Amniotic epithelial cell (primary cell): Measurements from ENCODE around the gene ALKBH3.

Source experiments
- DNase-seq: peaks from one replicate; pipeline ENCODE4 v3.0.0-alpha.2; 2010; ENCODE audit warnings: low read depth

Gene ALKBH3

GRCh38 chr11:43922744-43923405 is 42.2 kb downstream of the ALKBH3 start:
- DNase-seq: no peak

- DNase-seq: peak; percentile 35
Observed at GRCh38 chr11:43923406-43924111, 42.9 kb downstream of the ALKBH3 start.

GRCh38 chr11:43924112-43924855 is 43.7 kb downstream of the ALKBH3 start:
- no peak for DNase-seq

- DNase-seq: no peak
Observed at GRCh38 chr11:43925063-43925931, 44.7 kb downstream of the ALKBH3 start.

- no peak for DNase-seq
Observed at GRCh38 chr11:43925932-43926505, 45.4 kb downstream of the ALKBH3 start.

GRCh38 chr11:43927070-43927469 is 46.4 kb downstream of the ALKBH3 start:
- DNase-seq: no peak

GRCh38 chr11:43927925-43928707 is 47.5 kb downstream of the ALKBH3 start:
- peak; percentile 45 for DNase-seq

- no peak for DNase-seq
Observed at GRCh38 chr11:43928721-43929120, 48.1 kb downstream of the ALKBH3 start.

- peak; percentile 59 for DNase-seq
Observed at GRCh38 chr11:43930868-43931716, 50.5 kb downstream of the ALKBH3 start.

GRCh38 chr11:43931717-43932039 is 51.0 kb downstream of the ALKBH3 start:
- no peak for DNase-seq

GRCh38 chr11:43933226-43933607 is 52.6 kb downstream of the ALKBH3 start:
- DNase-seq: no peak

- DNase-seq: no peak
Observed at GRCh38 chr11:43933608-43934551, 53.2 kb downstream of the ALKBH3 start.

- no peak for DNase-seq
Observed at GRCh38 chr11:43934601-43935423, 54.2 kb downstream of the ALKBH3 start.

- DNase-seq: no peak
Observed at GRCh38 chr11:43935424-43935979, 54.9 kb downstream of the ALKBH3 start.

GRCh38 chr11:43936076-43936475 is 55.4 kb downstream of the ALKBH3 start:
- DNase-seq: no peak

GRCh38 chr11:43937434-43938411 is 57.1 kb downstream of the ALKBH3 start:
- peak; percentile 84 for DNase-seq
